GM21825 (cell line): ENCODE data around the gene AQP2.
A peak's percentile ranks its signal among the peaks of the same experiment; 100 is the strongest.
"Not testable (repeated sequence)": the region's sequence is repeated elsewhere in the genome, so short reads cannot be mapped to it uniquely, and the experiment has no call there.

Experiments used
- ATAC-seq: cut with Tn5 transposase; IDR thresholded peaks from one replicate; pipeline ENCODE4 v1.9.1; 2021; ENCODE audit warnings: mild to moderate bottlenecking, moderate library complexity; ENCODE audit not compliant: unreplicated experiment

Gene AQP2

DNA sequence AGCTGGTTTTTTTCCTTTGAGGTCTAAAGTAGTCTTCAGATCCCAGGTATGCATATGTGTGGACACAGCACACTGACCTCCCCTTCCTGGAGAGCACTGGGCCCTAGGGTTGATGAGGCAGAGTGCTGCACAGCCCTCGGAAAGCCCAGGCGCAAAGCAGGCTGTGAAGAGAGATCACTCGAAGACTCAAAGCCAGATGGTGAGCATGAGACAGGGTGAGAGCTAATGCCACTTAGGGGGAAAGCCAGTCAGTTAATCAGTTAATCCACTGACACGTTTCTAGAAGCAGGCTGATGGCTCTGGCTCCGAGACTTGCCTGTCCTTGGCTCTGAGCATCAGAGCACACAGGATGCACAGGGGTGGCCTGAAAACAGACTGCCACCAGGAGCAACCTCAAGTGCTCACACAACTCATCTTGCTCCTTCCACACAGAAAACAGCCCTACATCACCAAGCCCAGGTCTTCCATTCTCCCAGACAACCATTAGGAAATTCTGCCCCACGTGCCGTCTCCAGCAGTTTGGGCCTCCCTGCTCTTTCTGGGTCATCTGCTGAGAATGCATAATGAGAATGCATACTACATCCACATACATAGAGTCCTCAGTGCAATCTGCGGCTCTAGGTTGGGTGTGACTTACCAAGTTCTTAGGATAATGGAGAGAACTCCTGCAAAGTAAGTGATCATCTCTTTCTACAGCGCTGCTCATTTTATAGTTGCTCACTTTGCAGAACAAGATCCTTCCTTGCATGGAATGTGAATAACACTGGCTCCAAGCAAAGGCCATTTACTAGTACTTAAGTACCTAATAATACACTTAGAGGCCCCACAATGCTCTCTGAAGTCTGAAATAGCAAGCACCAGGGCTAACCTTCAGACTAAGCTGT lies 34.2 kb downstream of the AQP2 start:
- no peak for ATAC-seq

DNA sequence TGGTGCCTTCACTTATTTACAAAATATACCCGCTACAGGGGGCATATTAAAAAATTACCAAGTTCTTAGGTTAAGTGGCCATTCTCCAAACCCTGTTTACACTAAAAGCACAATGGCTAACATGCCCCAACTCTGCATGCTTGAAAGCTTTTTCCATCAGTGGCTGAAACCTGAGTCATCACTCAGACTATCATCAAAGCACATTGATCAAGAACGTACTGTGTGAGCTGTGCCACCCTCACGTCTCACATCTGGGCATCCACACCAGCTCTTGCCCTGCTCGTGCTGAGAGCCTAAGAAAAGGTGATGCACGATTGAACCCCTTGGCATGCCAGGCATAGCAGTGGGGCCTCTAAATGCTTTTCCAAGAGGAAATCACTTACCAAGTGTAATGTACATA lies 35.4 kb downstream of the AQP2 start:
- no peak for ATAC-seq

DNA sequence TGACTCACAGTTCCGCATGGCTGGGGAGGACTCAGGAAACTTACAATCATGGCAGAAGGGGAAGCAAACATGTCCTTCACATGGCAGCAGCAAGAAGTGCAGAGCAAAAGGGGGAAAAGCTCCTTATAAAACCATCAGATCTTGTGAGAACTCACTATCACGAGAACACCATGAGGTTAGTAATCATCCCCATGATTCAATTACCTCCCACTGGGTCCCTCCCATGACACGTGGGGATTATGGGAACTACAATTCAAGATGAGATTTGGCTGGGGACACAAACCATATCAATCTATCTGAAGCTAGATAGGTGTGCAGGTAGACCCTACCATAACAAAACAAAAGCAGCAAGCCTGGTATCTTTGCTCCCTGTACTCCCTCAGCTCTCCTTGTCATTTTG lies 35.9 kb downstream of the AQP2 start:
- ATAC-seq: not testable (repeated sequence)

DNA sequence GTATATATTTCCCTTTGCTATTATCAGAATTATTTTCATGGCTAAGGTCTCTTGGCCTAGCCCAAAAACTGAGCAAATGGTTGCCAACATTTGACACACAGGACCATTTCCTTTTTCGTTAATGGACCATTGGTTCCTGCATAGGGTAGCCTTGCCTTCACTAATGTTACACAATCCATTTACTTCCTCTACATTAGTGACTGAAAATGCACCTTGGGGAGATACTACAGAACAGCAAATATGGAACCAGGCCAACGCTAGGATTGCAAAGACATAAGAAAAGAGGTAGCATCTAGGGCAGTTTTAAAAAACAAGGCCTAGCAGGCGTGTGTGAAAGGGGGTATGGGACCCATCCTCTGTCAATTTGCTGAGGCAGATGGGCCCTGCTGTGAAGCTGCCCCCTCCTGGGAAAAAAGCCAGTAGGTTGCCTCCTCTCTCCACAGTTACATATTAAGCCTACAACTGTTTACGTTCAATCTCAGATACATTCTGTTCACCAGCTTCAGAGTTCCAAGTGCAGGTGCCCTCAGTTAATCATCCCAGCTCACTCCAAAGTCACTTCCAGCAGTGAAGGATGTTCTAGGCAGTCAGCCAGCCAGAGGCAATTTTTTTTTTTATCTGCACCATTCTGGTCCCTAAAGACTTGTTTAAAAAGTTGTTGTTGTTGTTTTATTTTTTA lies 37.2 kb downstream of the AQP2 start:
- no peak for ATAC-seq

DNA sequence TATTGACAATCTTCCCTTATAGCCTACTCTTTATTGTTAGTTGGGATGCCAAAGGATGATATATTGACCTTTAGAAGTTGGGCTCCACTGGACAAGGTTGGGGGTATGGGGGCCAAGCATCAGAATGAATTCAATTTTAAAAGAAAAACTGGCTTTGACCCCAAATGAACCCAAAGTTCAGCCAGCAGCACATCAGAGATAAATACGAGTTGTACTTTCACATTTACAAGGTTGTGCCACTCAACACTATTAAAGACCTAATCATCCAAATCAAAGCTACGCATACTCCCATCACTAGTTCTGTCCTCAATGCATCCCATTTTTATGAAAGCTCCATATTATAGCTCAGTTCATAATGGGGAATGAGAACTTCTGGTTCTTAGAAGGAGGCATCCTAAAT lies 38.9 kb downstream of the AQP2 start:
- not testable (repeated sequence) for ATAC-seq

DNA sequence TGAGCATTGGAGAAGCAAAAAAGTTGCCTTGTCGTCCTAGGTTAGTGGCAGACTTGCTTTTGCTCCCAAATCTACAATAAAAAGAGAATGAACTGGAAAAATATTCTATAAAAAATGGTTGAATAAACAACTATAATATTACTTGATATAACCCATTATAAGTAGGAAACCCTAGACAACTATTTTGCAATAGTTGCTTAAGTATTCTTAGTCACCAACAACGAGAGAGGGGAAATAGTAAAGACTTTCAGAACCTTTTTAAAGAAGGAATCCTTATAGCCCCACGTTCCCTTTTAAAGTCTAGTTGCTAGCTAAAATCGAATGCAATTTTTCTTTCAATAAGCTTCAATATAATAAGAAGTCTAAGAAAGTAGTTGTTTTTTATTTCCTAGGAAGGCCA lies 39.7 kb downstream of the AQP2 start:
- ATAC-seq: no peak

DNA sequence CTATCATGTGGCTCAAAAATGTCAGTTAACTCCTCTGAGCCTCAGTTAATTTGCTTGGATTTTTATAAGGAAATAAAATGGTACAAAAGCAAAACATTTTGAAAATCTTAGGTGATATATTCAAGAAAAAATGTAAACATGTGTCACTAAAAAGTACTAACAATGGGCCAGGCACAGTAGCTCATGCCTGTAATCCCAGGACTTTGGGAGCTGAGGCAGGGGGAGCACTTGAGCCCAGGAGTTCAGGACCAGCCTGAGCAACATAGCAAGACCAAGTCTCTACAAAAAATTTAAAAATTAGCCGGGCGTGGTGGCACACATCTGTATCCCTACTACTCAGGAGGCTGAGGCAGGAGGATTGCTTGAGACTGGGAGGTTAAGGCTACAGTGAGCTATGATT lies 47.9 kb downstream of the AQP2 start:
- no peak for ATAC-seq

DNA sequence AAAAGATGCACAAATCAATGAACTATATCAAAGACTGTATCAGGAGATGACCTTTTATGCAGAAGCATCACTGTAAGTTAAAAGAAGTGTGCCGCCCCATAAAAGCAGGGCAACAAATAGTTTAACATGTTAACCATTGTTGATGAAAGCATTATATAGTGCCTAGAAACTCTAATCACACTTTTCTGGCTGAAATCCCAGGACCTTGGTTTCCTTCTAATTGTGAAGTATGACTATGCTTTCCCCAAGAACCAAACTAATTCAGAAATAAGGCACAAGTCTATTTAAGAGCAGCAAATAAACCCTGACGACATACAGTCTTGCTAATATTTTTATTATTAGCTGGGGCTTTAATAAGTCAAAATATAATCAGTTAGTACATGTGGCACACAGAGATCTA lies 53.1 kb downstream of the AQP2 start:
- ATAC-seq: no peak

DNA sequence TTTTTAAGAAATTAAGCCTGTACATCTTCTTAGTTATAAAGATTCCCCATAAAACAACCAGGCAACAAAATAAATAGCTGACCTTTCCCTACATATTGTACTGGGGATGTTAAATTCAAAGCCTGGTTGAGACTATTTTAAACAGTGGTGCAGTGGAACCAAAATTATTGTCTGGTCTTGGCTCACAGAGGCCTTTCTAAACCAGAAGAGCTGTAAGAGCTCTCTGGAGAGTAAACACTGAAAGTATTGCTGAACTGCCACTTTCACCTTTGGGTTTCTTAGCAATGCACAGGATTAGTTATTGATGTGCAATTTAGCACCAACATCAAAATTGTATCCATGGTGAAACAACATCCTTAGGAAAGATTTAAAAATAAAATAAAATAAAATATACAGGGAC lies 54.2 kb downstream of the AQP2 start:
- no peak for ATAC-seq

DNA sequence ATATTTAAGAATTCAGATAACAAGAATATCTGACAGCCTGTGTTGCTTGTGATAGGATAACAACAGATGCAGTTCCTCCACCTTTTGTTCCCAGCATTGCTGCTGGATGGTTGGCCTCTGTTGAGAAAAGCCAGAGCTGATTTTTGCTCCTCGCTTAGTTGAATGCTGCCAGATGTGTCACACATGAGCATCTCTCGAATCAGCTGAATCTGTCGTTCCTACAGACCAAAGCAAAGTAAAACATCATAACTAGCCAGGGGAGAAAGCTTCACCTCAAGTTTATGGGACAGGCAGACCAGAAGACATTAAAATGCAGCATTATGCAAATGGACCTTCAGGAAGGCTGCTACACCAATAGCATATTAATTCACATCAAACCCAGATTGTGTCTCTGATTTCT lies 54.6 kb downstream of the AQP2 start:
- no peak for ATAC-seq

DNA sequence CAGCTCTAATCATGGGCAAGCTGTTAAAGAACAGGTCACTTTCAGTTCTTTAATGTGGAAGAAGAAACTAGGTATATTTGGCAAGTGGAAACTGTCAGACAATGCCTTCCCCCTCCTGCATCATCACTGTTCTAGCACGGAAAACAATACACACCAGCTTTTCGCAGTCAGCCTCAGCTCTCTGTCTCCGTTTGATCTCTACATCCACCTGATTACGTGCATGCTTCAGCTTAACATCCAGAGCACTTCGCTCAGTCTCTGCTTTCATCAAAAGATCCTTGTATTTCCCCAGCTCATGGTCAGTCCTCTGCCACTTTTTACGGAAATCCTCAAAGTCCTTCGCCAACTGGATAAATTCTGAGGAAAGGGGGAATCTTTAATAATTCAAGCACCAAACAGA lies 55.7 kb downstream of the AQP2 start:
- no peak for ATAC-seq

DNA sequence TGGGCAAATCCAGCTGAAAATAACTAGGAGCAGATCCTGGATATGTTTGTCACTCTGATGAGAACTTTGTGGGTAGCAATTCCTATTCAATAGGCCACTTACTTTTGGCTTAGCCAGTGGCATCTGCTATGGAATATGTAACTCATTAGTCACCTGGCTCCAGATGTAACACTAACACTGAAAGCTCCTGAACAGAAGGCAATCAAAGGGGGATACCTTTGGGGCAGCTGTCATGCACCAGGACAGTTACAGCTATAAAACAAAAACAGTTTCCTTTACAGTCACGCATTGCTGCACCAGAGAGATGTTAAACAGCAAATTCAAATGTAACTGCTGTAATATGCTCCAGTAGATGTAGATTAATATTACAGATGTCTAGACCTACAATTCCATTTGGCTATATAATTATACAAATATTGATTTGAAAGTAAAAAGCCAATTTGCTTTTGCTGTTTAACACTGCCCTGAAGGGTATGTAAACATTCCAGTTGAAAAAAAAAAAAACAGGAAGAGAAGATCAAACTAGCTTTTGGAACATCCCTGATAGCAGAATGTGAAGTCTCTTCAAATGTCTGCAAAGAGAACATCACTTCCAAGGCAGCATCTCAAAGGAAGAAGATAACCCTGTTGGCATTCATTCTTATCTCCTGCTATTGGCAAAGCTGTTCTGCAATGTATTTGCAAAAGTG lies 56.4 kb downstream of the AQP2 start:
- peak; percentile 57 for ATAC-seq
